NCI-H345 (cell line): ENCODE measurements around the gene CHTF18.
"Not testable (repeated sequence)": the region's sequence is repeated elsewhere in the genome, so short reads cannot be mapped to it uniquely, and the experiment has no call there.

Source experiments
- DNase-seq: peaks from one replicate; lab custom pipeline; 2025; lab: John Stamatoyannopoulos, UW

Gene CHTF18

DNA sequence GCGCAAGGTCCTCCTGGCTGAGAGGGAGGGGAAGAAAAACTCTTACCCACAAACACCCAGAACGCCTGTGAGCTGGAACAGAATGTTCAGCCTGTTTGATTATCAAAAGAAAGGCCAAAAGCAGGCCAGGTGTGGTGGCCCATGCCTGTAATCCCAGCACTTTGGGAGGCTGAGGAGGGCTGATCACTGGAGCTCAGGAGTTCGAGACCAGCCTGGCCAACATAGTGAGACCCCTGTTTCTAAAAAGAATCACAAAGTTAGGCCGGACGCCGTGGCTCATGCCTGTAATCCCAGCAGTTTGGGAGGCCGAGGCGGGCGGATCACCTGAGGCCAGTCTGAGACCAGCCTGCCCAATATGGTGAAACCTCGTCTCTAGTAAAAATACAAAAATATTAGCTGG, 12.1 kb upstream of the CHTF18 start:
- DNase-seq: not testable (repeated sequence)

DNA sequence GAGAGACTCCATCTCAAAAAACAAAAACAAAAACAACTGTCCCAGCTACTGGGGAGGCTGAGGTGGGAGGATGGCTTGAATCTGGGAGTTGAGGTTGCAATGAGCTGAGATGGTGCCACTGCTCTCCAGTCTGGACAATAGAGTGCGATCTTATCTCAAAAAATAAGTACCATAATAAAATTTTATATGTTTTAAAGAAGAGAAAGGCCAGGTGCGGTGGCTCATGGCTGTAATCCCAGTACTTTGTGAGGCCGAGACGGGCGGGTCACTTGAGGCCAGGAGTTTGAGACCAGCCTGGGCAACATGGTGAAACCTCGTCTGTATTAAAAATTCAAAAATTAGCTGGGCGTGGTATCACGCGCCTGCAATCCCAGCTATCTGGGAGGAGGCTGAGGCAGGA, 11.6 kb upstream of the CHTF18 start:
- no peak for DNase-seq

DNA sequence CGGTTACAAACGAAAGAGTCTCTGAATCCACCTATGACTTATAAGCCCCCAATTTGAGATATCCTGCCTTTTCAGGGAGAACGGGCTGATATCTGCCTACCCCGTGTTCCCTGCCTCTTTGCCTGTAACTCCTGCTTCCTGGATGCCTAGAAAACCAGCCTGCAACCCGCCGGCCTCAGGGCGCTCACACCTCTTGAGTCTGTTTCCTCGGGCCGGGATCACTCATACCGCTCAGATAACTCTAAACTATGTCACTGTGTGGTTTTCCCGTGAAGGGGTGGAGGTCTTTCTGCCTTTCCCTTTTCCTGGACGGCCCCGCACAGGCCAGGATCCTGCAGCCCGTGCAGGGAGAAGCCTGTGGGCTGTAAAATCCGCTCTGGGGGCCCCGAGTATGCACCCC, 10.6 kb upstream of the CHTF18 start:
- no peak for DNase-seq

DNA sequence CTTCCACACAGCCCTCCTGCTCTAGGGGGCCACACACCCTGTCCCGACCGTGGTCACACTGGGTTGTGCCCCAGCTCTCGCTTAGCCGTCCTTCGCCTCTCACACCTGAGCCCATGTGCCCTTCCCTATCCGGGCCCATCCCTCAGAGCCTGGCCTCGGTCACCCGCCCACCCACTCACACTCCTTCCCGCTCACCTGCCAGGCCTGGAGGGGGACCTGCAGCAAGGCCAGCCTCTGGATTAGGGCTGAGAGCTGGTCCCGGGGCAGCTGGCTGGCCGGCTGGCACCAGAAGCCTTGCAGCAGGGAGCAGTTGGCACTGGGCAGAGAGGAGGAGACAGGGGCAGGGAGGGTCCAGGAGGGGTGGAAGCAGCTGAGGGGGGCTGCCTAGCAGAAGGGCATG, 10.0 kb upstream of the CHTF18 start:
- DNase-seq: no peak

DNA sequence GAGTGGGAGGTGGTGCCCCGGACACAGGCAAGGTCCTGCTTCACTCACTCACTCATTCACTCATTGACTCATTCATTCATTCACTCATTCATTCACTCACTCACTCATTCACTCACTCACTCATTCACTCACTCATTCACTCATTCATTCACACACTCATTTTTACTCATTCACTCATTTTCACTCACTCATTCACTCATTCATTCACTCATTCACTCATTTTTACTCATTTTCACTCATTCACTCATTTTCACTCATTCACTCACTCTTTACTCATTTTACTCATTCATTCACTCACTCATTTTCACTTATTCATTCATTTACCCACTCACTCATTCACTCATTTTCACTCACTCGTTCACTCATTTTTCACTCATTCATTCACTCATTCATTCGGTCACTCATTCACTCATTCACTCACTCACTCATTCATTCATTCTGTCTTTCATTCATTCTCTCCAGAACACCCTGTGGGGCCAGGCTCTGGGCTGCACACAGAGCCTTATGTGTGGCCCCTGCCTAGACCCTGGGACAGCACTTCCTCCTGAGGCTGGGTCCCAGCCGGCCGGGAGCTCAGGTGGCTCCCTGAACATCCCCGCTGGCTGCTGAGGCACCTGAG, 9.4 kb upstream of the CHTF18 start:
- no peak for DNase-seq

DNA sequence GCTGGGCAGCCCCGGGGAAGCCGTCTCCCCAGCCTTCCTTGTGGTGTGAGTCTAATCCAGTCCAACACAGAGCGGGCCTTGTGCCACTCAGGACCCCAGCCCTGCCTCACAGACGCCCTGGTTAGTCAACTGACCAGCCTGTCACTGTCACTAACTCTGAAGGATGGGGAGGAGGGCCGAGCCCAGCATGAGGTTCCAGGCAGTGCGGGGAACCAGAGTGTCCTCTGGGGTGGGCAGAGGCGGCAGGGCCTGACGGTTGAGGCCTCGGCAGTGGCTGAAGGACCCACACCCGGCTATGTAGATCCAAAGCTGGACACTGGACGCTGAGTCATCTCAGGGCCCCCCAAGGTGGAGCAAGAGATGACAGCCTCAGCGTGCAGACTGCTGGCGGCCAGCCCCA, 8.9 kb upstream of the CHTF18 start:
- no peak for DNase-seq

DNA sequence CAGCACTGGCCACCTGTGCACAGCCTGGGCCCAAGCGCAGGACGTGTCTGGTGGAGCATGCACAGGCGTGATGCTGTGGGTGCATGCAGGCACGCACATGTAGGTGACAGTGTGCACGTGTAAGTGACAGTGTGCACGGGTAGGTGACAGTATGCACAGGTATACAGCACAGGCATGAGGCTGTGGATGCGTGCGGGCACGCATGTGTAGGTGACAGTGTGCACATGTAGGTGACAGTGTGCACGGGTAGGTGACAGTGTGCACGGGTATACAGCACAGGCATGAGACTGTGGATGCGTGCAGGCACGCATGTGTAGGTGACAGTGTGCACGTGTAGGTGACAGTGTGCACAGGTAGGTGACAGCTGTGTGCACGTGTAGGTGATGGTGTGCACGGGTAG, 8.1 kb upstream of the CHTF18 start:
- no peak for DNase-seq

DNA sequence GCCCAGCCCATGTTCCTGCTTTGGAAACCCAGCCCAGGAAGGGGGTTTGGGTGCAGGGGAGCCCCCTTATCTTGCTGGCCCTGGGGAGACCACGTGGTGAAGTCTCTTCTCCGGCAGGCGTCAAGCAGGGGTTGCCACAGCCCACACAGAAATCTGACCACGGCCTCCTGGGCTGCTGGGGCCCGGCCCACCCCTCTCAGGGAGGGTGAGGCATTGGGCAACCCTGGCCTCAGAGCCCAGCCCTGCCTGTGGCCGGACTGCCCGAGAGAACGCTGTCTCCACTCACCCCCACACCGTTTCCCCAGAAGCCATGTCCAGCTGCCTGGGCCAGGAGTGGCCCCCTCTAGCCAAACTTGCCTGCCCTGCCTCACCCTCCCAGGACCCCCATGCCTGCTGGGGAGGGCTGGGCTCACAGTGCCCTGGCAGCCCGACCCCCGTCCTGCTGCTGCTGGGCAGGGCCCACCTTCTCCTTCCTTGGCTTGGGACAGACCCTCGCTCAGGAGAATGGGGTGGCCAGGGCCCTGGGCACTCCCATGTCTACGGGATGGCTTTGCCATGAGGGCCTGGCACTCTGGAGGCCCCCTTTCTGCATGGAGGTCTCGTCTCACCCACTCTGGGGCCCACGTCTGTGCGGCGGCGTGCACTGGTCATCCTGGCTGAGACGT, 6.9 kb upstream of the CHTF18 start:
- DNase-seq: no peak

DNA sequence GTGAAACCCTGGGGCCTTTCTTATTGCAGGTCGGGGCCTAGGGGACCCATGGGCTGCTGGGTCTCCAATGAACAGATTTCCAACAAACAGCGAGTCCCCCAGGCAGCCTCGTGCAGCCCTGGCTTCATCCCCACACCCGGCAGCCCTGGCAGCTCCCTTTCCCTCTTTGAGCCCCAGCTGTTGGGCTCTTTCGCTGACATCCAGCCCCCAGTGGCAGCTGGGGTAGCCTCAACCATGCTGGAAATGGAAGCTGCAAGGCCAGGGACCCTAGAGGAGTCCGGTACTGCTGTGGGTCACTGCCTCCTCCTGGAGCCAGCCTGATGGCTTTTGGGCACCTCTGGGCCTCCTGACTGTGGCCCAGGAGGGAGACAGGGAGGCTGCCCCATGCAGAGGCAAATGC, 6.2 kb upstream of the CHTF18 start:
- no peak for DNase-seq

DNA sequence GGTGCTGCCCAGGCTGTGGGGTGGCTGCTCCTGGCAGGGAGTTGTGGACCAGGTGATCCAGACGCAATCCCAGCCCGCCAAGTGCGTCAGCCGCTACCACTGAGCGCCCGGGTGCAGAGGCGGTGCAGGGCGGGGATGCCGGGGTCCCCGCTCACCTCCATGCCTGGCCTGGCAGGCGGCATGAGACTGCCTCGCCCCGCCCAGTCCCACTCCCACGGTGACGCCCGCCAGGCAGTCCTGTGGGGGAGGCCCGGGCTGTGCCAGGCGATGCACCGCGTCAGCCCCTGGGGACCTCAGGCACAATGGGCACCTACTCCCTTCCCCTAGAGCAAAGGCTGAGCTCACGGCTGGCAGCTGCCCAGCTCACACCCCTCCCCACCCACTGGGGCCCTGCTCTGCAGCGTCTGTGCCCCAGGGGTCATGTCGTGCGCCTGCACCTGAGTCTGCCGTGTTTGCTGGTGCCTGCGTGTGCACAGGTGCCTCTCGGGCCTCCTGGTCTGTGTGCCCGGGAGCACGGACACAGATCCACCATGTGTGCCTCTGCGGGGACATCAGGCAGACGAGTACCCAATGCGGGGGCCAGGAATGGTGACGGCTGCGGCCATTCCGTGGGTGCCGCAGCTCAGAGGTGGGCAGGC, 5.5 kb upstream of the CHTF18 start:
- peak; percentile 92 for DNase-seq

DNA sequence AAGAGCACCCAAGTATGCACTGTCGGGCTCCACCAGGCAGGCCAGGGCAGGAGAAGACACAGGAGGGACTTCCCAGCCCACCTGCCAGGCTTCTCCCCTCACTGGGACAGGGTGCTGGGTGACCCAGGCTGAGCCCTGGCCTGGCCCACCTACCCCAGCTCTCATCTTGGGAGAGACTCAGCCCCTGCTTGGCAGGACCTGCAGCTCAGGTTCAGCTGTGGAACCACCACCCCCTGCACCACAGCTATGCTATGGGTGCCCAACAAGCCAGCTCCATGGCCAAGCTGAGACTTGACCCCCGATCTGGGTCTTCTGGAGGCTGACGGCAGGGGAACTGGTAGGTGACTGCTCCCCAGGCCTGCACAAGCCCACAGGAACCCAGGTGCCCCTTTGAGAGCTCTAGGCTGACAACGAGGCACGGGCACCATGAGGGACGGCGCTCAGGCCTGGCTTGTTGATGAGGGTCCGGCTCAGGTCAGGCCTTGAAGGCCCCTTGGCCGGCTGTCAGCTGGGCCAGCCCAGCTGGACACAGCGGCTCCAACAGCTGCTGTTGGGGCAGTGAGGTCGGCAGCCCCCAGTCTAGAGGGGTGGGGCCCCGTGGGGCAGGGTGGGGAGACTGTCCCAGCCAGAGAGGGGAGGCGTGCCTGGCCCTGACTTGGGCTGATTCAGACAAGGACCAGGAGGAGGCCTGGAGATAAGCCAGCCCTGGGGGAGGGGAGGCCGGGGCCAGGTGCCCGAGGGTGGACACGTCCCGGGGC, 4.8 kb upstream of the CHTF18 start:
- no peak for DNase-seq

DNA sequence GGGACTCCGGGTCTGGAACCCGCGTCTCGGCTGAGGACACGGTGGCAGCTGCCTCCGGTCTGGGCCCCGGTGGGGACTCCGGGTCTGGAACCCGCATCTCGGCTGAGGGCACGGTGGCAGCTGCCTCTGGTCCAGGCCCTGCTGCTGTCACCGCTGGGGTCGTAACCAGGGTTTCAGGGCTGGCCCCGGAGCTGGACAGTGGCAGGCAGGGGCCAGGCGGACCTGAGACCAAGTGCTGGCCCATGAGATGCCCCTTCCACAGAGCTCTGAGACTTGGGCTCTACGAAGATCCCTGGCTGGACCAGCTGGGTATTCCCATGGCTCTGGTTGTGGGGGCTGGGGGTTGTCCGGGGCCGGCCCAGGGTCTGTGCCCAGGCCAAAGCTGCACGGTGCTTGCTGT, 4.0 kb upstream of the CHTF18 start:
- no peak for DNase-seq

DNA sequence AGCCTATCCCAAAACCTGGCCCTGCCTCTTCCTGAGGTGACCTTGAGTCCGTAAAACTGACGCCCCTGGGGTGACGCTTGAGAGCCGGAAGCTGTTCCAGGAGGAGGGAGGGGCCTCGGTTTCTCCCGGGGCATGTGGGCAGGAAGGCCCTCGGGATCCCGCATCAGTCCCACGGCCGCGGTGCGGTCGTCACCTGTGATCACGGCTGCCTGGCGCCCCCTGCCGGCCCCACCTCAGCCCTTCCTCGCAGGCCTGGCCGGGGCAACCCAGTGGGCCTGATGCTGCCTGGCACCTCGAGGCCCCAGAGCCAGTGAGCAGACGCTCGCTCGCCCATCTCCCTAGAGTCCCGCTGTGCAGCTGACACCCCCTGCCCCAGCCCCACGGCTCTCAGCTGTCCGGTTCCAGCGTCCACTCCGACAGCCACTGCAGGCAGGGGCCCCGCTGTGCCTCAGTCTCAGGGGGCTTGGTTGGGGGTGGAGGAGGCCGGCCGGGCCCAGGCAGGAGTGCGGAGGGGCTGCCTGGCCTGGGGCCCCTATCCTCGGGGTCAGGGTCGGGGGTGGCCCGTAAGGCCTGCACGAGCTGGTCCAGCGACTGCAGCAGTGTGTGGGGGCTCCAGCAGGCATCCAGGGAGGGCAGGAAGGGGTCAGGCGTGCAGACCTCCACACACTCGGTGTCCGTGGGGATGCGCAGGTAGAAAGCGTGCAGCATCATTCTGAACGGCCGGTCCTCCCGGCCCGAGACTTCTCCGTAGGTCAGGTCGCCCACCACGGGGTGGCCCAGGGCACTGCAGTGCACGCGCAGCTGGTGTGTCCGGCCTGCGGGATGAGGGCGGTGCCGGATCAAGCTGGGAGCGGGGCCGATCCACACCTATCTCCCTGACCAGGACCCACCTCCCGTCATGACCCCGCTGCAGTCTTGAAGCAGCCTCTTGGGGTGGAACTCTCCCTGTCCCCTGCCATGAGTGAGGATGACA, 2.6 kb upstream of the CHTF18 start:
- peak; percentile 56 for DNase-seq

DNA sequence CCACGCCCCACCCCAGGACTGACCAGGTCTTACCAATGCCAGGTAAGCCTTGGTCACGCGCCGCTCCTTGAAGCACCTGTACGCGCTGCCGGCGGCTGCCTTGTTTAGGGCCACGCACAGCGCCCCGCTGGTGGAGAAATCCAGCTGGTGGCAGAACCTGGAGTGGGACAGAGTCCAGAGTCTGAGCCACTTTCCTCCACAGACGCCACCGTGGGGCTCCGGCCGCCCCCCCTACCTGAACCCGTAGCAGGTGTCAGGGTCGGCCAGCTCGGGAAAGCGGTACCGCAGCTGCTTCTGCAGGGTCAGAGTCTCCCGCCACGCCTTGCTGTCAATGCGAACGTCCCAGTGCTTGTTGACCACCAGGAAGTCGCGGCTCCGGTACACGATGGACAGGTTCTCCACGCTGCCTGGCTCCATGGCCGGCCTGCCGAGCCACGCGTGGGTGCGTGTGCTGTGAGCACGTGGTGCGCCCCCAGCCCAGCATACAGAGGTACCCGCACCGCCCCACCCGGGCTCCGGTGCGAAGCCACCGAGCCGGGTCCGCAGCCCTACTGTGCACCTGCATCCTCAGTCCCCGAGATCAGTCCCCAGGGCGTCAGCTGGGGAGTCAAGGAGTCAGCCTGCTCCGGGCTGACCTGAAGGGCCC, 976 bp upstream of the CHTF18 start:
- DNase-seq: no peak

DNA sequence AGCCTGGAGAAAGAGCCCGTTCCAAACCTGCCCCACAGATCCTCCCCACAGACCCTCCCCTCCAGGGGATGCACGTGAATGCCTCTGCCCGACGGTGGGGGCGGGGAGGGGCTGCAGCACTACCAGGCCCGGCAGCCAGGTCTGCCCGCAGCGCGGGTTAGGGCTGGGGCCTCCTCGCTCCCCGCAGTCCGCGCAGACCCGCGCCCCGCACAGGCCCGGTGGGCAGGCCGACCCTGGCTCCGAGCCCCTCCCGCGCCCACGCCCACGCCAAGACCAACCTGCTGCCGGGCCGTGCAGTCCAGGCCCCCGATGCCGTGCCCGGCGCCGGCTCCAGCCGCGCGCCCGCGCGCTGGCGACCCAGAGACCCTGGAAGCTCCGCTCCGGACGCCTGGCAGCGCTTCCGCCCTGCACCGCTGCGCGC, 432 bp upstream of the CHTF18 start, which contains the start of gene RPUSD1:
RPUSD1 (minus strand) TSS at position 404 of the 421 bp plus-strand sequence. CDS start 644 bp downstream, outside the sequence.
- no peak for DNase-seq

DNA sequence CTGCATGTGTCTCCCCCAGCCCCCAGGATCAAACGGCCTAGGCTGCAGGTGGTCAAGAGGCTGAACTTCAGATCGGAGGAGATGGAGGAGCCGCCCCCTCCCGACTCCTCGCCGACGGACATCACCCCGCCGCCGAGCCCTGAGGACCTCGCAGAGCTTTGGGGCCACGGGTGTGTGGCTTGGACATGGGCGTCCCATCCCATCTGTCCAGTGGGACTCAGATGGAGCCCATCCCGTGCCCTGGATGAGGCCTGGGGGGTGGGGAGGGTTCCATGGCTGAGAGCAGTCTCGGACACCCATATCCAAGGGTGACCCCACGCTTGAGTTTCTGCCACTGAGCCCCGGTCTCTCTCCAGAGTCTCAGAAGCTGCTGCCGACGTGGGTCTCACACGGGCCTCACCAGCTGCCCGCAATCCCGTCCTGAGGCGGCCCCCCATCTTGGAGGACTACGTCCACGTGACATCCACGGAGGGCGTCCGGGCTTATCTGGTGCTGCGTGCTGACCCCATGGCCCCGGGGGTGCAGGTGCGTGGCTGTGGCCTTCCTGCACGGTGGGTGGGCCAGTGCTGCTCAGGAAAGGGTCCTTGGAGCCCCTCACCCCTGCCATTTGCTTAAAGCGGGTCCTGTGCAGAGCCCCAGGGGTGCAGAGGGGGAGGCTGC, 901 bp downstream of the CHTF18 start:
- DNase-seq: no peak

DNA sequence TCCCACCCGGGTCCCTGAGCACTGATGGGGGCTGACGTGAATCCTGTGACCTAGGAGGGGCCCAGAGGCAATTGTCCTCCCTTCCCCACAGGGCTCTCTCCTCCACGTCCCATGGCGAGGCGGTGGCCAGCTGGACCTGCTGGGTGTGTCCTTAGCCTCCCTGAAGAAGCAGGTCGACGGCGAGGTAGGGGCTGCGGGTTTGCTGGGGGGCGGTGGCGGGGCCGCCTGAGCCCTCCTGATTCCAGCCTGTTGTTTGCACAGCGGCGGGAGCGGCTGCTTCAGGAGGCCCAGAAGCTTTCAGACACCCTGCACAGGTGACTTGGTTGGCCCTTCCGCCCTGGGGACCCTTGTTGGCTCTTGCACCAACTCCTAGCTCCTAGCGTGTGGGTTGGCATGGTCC, 1.7 kb downstream of the CHTF18 start:
- no peak for DNase-seq

DNA sequence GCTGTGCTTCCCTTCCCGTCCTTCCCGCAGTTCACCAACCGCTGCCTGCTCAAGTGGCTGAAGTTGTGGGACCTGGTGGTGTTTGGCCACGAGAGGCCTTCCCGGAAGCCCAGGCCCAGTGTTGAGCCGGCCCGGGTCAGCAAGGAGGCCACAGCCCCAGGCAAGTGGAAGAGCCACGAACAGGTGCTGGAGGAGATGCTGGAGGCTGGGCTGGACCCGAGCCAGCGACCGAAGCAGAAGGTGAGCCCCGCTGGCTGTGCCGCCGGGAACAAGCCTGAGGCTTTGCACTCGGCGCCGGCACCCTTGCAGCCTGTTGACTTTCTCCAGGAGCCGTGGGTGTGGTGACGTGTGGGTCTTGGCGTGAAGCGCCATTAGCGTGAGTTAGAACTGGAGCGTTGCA, 2.7 kb downstream of the CHTF18 start:
- no peak for DNase-seq

DNA sequence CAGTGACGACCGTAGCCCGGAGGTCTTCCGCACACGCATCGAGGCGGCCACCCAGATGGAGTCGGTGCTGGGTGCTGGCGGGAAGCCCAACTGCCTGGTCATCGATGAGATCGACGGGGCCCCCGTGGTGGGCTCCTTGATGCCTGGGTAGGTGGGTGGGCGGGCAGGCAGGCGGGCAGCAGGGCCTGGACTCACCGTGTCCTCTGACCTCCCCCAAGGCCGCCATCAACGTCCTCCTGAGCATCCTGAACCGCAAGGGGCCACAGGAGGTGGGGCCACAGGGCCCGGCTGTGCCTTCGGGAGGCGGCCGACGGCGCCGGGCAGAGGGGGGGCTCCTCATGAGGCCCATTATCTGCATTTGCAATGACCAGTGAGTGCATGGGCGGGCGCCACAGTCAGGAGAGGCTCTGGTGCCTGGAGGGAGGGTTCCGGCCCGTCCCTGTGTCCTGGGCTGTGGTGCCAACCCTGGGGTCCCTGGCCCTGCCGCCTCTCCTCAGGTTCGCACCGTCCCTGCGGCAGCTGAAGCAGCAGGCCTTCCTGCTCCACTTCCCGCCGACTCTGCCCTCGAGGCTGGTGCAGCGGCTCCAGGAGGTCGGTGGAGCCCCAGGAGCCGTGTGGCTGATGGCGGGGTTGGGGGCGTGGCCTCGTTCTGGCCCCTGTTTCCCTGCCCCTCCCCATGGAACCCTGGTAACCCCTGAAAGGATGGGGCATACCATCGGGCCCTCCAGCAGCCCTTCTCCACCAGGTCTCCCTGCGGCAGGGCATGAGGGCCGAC, 4.0 kb downstream of the CHTF18 start:
- DNase-seq: no peak

DNA sequence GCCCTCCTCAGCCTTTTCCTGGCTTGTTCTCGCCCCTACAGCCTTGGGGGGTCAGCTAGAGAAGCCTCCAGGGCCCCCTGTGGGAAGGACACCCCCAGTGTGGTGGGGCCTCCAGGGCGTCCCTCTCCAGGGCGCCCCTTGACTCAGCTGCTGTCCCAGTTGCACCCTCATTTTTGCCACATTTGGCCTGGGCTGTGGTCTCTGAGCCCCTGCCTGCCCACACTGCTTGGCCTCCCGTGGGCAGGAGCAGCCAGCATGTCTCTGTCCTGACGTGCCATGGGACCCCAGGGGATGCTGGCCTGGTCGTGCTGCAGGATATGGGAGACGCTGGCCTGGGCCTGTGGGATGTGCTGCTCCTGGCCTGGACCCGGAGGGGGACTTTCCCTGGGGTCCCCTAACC, 5.0 kb downstream of the CHTF18 start:
- DNase-seq: no peak
